Liver (tissue), 3 donors: Measurements from ENCODE around the gene DHRSX.

Source experiments
- ATF3 ChIP-seq: IDR thresholded peaks from 2 replicates; pipeline ENCODE4 v1.6.1; 2016; ENCODE audit warnings: antibody characterized with exemption
- CTCF ChIP-seq: fragments of 150-350 bp; IDR thresholded peaks from 2 replicates; pipeline ENCODE4 v1.5.1; 2017; ENCODE audit warnings: improper control_type of control experiment, low read depth, low read length; ENCODE audit not compliant: missing input control
- FOXA1 ChIP-seq: IDR thresholded peaks from 2 replicates; pipeline ENCODE4 v1.6.1; 2016; ENCODE audit warnings: antibody characterized with exemption
- GABPA ChIP-seq, 2 donors: IDR thresholded peaks in 1 of 2; conservative IDR thresholded peaks in 1 of 2; 2 replicates each; pipeline ENCODE4 v1.6.1; 2016; ENCODE audit warnings: antibody characterized with exemption in 2 of 2, mild to moderate bottlenecking in 1 of 2, moderate library complexity in 1 of 2
- HNF4A ChIP-seq, 2 donors: conservative IDR thresholded peaks; 2 replicates each; pipeline ENCODE4 v1.6.1; 2016; ENCODE audit warnings: antibody characterized with exemption in 2 of 2, mild to moderate bottlenecking in 2 of 2
- HNF4G ChIP-seq: IDR thresholded peaks from 2 replicates; pipeline ENCODE4 v1.6.1; 2016; ENCODE audit warnings: antibody characterized with exemption
- MAX ChIP-seq: IDR thresholded peaks from 2 replicates; pipeline ENCODE4 v1.6.1; 2016; ENCODE audit warnings: antibody characterized with exemption
- RAD21 ChIP-seq, 2 donors: IDR thresholded peaks; 2 replicates each; pipeline ENCODE4 v1.6.1; 2016; ENCODE audit warnings: antibody characterized with exemption in 2 of 2, mild to moderate bottlenecking in 2 of 2
- REST ChIP-seq: IDR thresholded peaks from 2 replicates; pipeline ENCODE4 v1.6.1; 2016; ENCODE audit warnings: antibody characterized with exemption, mild to moderate bottlenecking
- RXRA ChIP-seq, 2 donors: IDR thresholded peaks; 2 replicates each; pipeline ENCODE4 v1.6.1; 2017 to 2018; ENCODE audit warnings: antibody characterized with exemption in 2 of 2, mild to moderate bottlenecking in 1 of 2
- SP1 ChIP-seq: IDR thresholded peaks from 2 replicates; pipeline ENCODE4 v1.6.1; 2018; ENCODE audit warnings: antibody characterized with exemption, mild to moderate bottlenecking
- TAF1 ChIP-seq: conservative IDR thresholded peaks from 2 replicates; pipeline ENCODE4 v1.6.1; 2016; ENCODE audit warnings: antibody characterized with exemption, mild to moderate bottlenecking
- YY1 ChIP-seq: IDR thresholded peaks from 2 replicates; pipeline ENCODE4 v1.6.1; 2016; ENCODE audit warnings: antibody characterized with exemption, mild to moderate bottlenecking
- ZBTB33 ChIP-seq: IDR thresholded peaks from 2 replicates; pipeline ENCODE4 v1.6.1; 2016; ENCODE audit warnings: antibody characterized with exemption
- donor health status: healthy.
- donor health status: healthy.

GRCh38 chrX:2452317-2452784 lies 48.4 kb downstream of the DHRSX start:
- TF ChIP-seq CTCF (no peak), REST (no peak), SP1 (no peak), RAD21 (IDR thresholded peaks at IDR 0.05) (no peak), RXRA (IDR thresholded peaks at IDR 0.05) (no peak), ATF3 (no peak), HNF4A (conservative IDR thresholded peaks at IDR 0.05) (no peak), TAF1 (no peak), ZBTB33 (no peak), HNF4G (no peak), FOXA1 (no peak), YY1 (no peak), MAX (no peak), GABPA (IDR thresholded peaks at IDR 0.05 in 1 of 2, conservative IDR thresholded peaks at IDR 0.05 in 1 of 2) (no peak)
